ENCODE measurements around the gene HES1. TPM values are rescaled to one million over a fixed set of nuclear protein-coding genes. Genes with fewer than 3 reads are reported as not detected.
"Not testable (repeated sequence)": the region's sequence is repeated elsewhere in the genome, so short reads cannot be mapped to it uniquely, and the experiment has no call there.

The HES1 gene
- total RNA-seq, 1 experiment from 2014 or later = 17.4 TPM

GRCh38 chr3:194091141-194091540 is 44.8 kb upstream of the HES1 start:
- H4K20me1 ChIP-seq (ENCODE audit: insufficient read depth, low read depth, low read length) = no peaks in the 10 kb centered on the region
- no peaks in the 10 kb centered on the region for H3K79me2 ChIP-seq (ENCODE audit: low read length)
- H3K9me2 ChIP-seq (replicated peaks; ENCODE audit: insufficient read depth, low read length) = no peaks in the 10 kb centered on the region
- no peak for DNase-seq
- H3K4me1 ChIP-seq (ENCODE audit: low read length) = peaks cover 35% of the 10 kb centered on the region
- H3K9ac ChIP-seq (ENCODE audit: low read length) = no peak overlapping the region
- no peak overlapping the region for H3K4me2 ChIP-seq (ENCODE audit: low read depth, low read length, poor library complexity, severe bottlenecking)
- H3K4me3 ChIP-seq (ENCODE audit: low read length) = no peak overlapping the region
- no peaks in the 10 kb centered on the region for H3K36me3 ChIP-seq (ENCODE audit: insufficient read depth, low read length)
- H3K27me3 ChIP-seq (ENCODE audit: low read length) = no peaks in the 10 kb centered on the region
- no peak overlapping the region for H3K27ac ChIP-seq (ENCODE audit: low read length)
- no peaks in the 10 kb centered on the region for H3K9me3 ChIP-seq (ENCODE audit: low read length)
- no peak overlapping the region for H2AFZ ChIP-seq (ENCODE audit: low read length)

GRCh38 chr3:194091897-194092296 is 44.1 kb upstream of the HES1 start:
- H3K27ac ChIP-seq (ENCODE audit: low read length); H3K9me2 ChIP-seq (replicated peaks; ENCODE audit: insufficient read depth, low read length); H2AFZ ChIP-seq (ENCODE audit: low read length); H3K9me3 ChIP-seq (ENCODE audit: low read length); H3K79me2 ChIP-seq (ENCODE audit: low read length); H3K9ac ChIP-seq (ENCODE audit: low read length); DNase-seq; H3K4me3 ChIP-seq (ENCODE audit: low read length); H3K27me3 ChIP-seq (ENCODE audit: low read length); H4K20me1 ChIP-seq (ENCODE audit: insufficient read depth, low read depth, low read length); H3K36me3 ChIP-seq (ENCODE audit: insufficient read depth, low read length); H3K4me2 ChIP-seq (ENCODE audit: low read depth, low read length, poor library complexity, severe bottlenecking): not testable (repeated sequence)
- peaks cover 31% of the 10 kb centered on the region for H3K4me1 ChIP-seq (ENCODE audit: low read length)

GRCh38 chr3:194092881-194093301 is 43.1 kb upstream of the HES1 start:
- peaks cover 32% of the 10 kb centered on the region for H3K4me1 ChIP-seq (ENCODE audit: low read length)
- no peaks in the 10 kb centered on the region for H3K9me2 ChIP-seq (replicated peaks; ENCODE audit: insufficient read depth, low read length)
- no peak overlapping the region for H3K27ac ChIP-seq (ENCODE audit: low read length)
- DNase-seq = no peak
- H2AFZ ChIP-seq (ENCODE audit: low read length) = no peak overlapping the region
- H3K79me2 ChIP-seq (ENCODE audit: low read length) = no peaks in the 10 kb centered on the region
- no peak overlapping the region for H3K4me3 ChIP-seq (ENCODE audit: low read length)
- no peak overlapping the region for H3K4me2 ChIP-seq (ENCODE audit: low read depth, low read length, poor library complexity, severe bottlenecking)
- no peak overlapping the region for H3K9ac ChIP-seq (ENCODE audit: low read length)
- no peaks in the 10 kb centered on the region for H3K27me3 ChIP-seq (ENCODE audit: low read length)
- H3K9me3 ChIP-seq (ENCODE audit: low read length) = no peaks in the 10 kb centered on the region
- H3K36me3 ChIP-seq (ENCODE audit: insufficient read depth, low read length) = no peaks in the 10 kb centered on the region
- H4K20me1 ChIP-seq (ENCODE audit: insufficient read depth, low read depth, low read length) = no peaks in the 10 kb centered on the region

GRCh38 chr3:194093842-194094241 is 42.1 kb upstream of the HES1 start:
- no peak for DNase-seq
- H3K4me1 ChIP-seq (ENCODE audit: low read length) = peaks cover 33% of the 10 kb centered on the region
- H3K36me3 ChIP-seq (ENCODE audit: insufficient read depth, low read length) = no peaks in the 10 kb centered on the region
- H3K9me3 ChIP-seq (ENCODE audit: low read length) = no peaks in the 10 kb centered on the region
- no peak overlapping the region for H3K27ac ChIP-seq (ENCODE audit: low read length)
- H2AFZ ChIP-seq (ENCODE audit: low read length) = no peak overlapping the region
- no peaks in the 10 kb centered on the region for H3K79me2 ChIP-seq (ENCODE audit: low read length)
- no peaks in the 10 kb centered on the region for H4K20me1 ChIP-seq (ENCODE audit: insufficient read depth, low read depth, low read length)
- H3K4me2 ChIP-seq (ENCODE audit: low read depth, low read length, poor library complexity, severe bottlenecking) = no peak overlapping the region
- no peaks in the 10 kb centered on the region for H3K9me2 ChIP-seq (replicated peaks; ENCODE audit: insufficient read depth, low read length)
- no peak overlapping the region for H3K9ac ChIP-seq (ENCODE audit: low read length)
- H3K4me3 ChIP-seq (ENCODE audit: low read length) = no peak overlapping the region
- no peaks in the 10 kb centered on the region for H3K27me3 ChIP-seq (ENCODE audit: low read length)

GRCh38 chr3:194095464-194095863 is 40.5 kb upstream of the HES1 start:
- no peaks in the 10 kb centered on the region for H3K9me3 ChIP-seq (ENCODE audit: low read length)
- H3K4me1 ChIP-seq (ENCODE audit: low read length) = peaks cover 39% of the 10 kb centered on the region
- H2AFZ ChIP-seq (ENCODE audit: low read length) = no peak overlapping the region
- H3K27me3 ChIP-seq (ENCODE audit: low read length) = no peaks in the 10 kb centered on the region
- H3K4me3 ChIP-seq (ENCODE audit: low read length) = no peak overlapping the region
- no peaks in the 10 kb centered on the region for H3K79me2 ChIP-seq (ENCODE audit: low read length)
- no peak overlapping the region for H3K4me2 ChIP-seq (ENCODE audit: low read depth, low read length, poor library complexity, severe bottlenecking)
- no peak overlapping the region for H3K9ac ChIP-seq (ENCODE audit: low read length)
- no peaks in the 10 kb centered on the region for H3K9me2 ChIP-seq (replicated peaks; ENCODE audit: insufficient read depth, low read length)
- H3K27ac ChIP-seq (ENCODE audit: low read length) = no peak overlapping the region
- no peaks in the 10 kb centered on the region for H3K36me3 ChIP-seq (ENCODE audit: insufficient read depth, low read length)
- no peak for DNase-seq
- H4K20me1 ChIP-seq (ENCODE audit: insufficient read depth, low read depth, low read length) = no peaks in the 10 kb centered on the region

GRCh38 chr3:194095902-194096301 is 40.0 kb upstream of the HES1 start:
- Histone ChIP-seq H3K4me1 (ENCODE audit: low read length) (peaks cover 43% of the 10 kb centered on the region), H3K9ac (ENCODE audit: low read length) (no peak overlapping the region), H3K4me3 (ENCODE audit: low read length) (no peak overlapping the region), H4K20me1 (ENCODE audit: insufficient read depth, low read depth, low read length) (no peaks in the 10 kb centered on the region), H3K4me2 (ENCODE audit: low read depth, low read length, poor library complexity, severe bottlenecking) (no peak overlapping the region), H3K36me3 (ENCODE audit: insufficient read depth, low read length) (no peaks in the 10 kb centered on the region), H3K79me2 (ENCODE audit: low read length) (no peaks in the 10 kb centered on the region), H3K27me3 (ENCODE audit: low read length) (no peaks in the 10 kb centered on the region), H2AFZ (ENCODE audit: low read length) (no peak overlapping the region), H3K27ac (ENCODE audit: low read length) (no peak overlapping the region), H3K9me3 (ENCODE audit: low read length) (no peaks in the 10 kb centered on the region), H3K9me2 (replicated peaks; ENCODE audit: insufficient read depth, low read length) (no peaks in the 10 kb centered on the region)
- no peak for DNase-seq

GRCh38 chr3:194097141-194097882 is 38.6 kb upstream of the HES1 start:
- no peaks in the 10 kb centered on the region for H4K20me1 ChIP-seq (ENCODE audit: insufficient read depth, low read depth, low read length)
- DNase-seq = no peak
- no peaks in the 10 kb centered on the region for H3K27me3 ChIP-seq (ENCODE audit: low read length)
- H3K4me3 ChIP-seq (ENCODE audit: low read length) = no peak overlapping the region
- no peak overlapping the region for H2AFZ ChIP-seq (ENCODE audit: low read length)
- no peak overlapping the region for H3K27ac ChIP-seq (ENCODE audit: low read length)
- no peaks in the 10 kb centered on the region for H3K36me3 ChIP-seq (ENCODE audit: insufficient read depth, low read length)
- no peaks in the 10 kb centered on the region for H3K9me2 ChIP-seq (replicated peaks; ENCODE audit: insufficient read depth, low read length)
- no peaks in the 10 kb centered on the region for H3K79me2 ChIP-seq (ENCODE audit: low read length)
- no peak overlapping the region for H3K9ac ChIP-seq (ENCODE audit: low read length)
- H3K4me1 ChIP-seq (ENCODE audit: low read length) = peaks cover 57% of the 10 kb centered on the region
- no peak overlapping the region for H3K4me2 ChIP-seq (ENCODE audit: low read depth, low read length, poor library complexity, severe bottlenecking)
- H3K9me3 ChIP-seq (ENCODE audit: low read length) = no peaks in the 10 kb centered on the region

GRCh38 chr3:194098081-194098842 is 37.7 kb upstream of the HES1 start:
- Histone ChIP-seq H3K9me3 (ENCODE audit: low read length) (no peaks in the 10 kb centered on the region), H3K4me2 (ENCODE audit: low read depth, low read length, poor library complexity, severe bottlenecking) (peak overlapping the region; percentile 94), H3K36me3 (ENCODE audit: insufficient read depth, low read length) (no peaks in the 10 kb centered on the region), H3K4me3 (ENCODE audit: low read length) (no peak overlapping the region), H2AFZ (ENCODE audit: low read length) (peak overlapping the region; percentile 16; the same call in 1 of the 2 replicates), H3K9ac (ENCODE audit: low read length) (peak overlapping the region; percentile 23), H4K20me1 (ENCODE audit: insufficient read depth, low read depth, low read length) (no peaks in the 10 kb centered on the region), H3K27me3 (ENCODE audit: low read length) (no peaks in the 10 kb centered on the region), H3K79me2 (ENCODE audit: low read length) (no peaks in the 10 kb centered on the region), H3K27ac (ENCODE audit: low read length) (peak overlapping the region; percentile 18; the same call in 1 of the 2 replicates), H3K9me2 (replicated peaks; ENCODE audit: insufficient read depth, low read length) (no peaks in the 10 kb centered on the region), H3K4me1 (ENCODE audit: low read length) (peaks cover 67% of the 10 kb centered on the region)
- no peak for DNase-seq

All from Karpas-422 (cell line).